VCaP (cell line): ENCODE measurements around the gene CLBA1.

Experiments used
- H3K27ac ChIP-seq: fragments of 450-650 bp; 2 replicates; pipeline ENCODE4 v1.5.1; 2017
- TF ChIP-seq, protein P1 (sequence below): fragments of 450-650 bp; conservative IDR thresholded peaks from 2 replicates; pipeline ENCODE4 v1.5.1; 2017; ENCODE audit warnings: mild to moderate bottlenecking, moderate library complexity

Gene CLBA1

DNA sequence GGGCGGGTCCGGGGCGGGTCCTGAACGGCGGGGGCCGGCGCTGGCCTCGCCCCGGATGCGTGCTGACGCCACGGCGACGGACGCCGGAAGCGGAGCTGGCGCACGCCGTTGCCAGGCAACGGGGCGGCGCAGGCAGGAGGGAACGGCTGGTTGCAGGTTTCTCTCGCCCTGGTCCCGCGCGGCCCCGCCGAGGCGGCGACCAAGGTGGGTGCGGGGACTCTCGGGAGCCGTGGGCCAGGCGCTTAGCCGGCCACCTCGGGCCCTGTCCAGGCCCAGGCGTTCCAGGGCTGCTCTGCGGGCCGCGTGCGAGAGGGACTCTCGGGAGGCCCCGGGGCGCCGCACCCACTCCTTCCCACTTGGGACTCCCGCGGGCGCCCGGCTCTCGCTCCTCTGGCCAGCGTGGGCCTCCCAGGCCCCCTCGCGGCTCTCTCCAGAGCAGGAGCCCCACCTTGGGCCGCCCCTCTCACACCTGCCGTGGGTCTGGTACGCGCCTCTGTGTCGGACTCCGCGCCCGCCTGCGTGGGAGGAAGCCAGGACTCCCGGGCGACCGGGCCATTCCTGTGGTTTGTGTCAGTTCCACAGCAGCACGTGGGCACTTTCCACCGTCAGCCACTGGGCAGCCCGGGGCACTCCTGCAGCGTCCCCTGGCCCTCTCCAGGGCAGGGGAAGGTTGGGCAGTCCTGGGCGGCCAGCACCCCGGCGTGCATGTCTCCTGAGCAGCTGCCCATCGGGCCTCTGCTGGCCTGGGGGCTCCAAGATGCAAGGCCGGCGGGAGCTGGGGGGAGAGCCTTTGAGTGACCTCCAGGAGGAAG, at the start of gene CLBA1:
TSS of gene CLBA1 (plus strand) at position 114 of the 812 bp plus-strand sequence. CDS start at position 758, 644 bp downstream.
- H3K27ac ChIP-seq = peak within 1 kb of the TSS; percentile 71
- TF ChIP-seq, protein P1, sequence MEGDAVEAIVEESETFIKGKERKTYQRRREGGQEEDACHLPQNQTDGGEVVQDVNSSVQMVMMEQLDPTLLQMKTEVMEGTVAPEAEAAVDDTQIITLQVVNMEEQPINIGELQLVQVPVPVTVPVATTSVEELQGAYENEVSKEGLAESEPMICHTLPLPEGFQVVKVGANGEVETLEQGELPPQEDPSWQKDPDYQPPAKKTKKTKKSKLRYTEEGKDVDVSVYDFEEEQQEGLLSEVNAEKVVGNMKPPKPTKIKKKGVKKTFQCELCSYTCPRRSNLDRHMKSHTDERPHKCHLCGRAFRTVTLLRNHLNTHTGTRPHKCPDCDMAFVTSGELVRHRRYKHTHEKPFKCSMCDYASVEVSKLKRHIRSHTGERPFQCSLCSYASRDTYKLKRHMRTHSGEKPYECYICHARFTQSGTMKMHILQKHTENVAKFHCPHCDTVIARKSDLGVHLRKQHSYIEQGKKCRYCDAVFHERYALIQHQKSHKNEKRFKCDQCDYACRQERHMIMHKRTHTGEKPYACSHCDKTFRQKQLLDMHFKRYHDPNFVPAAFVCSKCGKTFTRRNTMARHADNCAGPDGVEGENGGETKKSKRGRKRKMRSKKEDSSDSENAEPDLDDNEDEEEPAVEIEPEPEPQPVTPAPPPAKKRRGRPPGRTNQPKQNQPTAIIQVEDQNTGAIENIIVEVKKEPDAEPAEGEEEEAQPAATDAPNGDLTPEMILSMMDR = no peak

DNA sequence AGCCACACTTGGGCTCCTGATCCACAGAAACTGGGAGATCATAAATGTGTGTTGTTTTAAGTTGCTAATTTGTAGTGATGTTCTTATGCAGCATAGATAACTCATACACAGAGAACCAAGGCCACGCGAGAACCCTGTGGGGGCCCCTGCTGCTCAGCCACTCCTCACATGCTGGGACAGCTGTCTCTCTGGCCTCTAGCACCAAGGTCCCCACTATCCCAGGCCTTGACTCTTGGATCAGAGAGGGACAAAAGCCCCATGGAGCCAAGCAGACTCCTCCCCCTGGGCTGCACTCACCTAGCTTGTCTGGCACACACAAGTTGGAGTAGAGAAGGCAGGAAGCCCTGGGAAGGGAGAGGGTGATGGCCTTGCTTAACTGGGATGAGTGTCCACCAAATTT, 49.6 kb upstream of the CLBA1 start:
- H3K27ac ChIP-seq = no peak overlapping the region
- TF ChIP-seq, protein P1 = no peak

DNA sequence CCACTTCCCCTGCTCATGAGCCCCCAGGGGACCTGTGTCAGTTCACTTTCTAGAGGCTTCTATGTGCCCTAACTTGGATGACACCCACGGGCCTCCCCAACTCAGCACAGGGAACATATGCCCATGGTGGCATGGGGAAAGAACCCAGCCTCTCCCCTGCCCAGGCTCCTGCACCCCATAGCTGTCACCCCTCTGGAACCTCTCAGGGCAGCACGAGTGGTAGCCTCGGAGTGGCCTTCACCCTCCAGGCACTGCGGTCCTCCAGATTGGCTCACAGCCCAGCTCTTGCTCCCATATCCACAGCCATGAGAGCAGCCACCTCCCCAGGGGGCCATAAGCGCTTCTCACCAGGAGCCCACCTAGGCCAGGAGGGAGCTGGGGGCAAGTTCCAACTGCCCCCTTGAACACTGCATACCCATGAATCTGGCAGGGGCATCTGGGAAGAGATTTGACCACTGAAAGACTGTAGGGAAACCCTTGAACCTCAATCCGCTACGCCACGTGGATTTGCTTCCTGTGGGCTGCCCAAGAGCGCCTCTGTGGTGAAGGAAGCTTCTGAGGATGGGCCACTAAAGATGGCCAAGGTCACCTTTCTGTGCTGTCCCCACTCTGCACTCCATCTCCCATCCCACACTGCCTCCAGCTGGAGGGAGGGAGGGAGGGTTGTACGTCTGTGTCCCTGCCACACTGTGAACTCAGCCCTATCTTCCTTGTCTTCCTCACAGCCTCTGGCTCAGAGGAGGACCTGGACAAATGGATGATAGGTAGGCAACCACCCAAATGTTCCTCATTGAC, 49.0 kb upstream of the CLBA1 start:
- H3K27ac ChIP-seq = no peak overlapping the region
- TF ChIP-seq, protein P1 = no peak

- TF ChIP-seq, protein P1 = no peak
- no peak overlapping the region for H3K27ac ChIP-seq
Observed at GRCh38 chr14:104937161-104937560, 48.4 kb upstream of the CLBA1 start.

DNA sequence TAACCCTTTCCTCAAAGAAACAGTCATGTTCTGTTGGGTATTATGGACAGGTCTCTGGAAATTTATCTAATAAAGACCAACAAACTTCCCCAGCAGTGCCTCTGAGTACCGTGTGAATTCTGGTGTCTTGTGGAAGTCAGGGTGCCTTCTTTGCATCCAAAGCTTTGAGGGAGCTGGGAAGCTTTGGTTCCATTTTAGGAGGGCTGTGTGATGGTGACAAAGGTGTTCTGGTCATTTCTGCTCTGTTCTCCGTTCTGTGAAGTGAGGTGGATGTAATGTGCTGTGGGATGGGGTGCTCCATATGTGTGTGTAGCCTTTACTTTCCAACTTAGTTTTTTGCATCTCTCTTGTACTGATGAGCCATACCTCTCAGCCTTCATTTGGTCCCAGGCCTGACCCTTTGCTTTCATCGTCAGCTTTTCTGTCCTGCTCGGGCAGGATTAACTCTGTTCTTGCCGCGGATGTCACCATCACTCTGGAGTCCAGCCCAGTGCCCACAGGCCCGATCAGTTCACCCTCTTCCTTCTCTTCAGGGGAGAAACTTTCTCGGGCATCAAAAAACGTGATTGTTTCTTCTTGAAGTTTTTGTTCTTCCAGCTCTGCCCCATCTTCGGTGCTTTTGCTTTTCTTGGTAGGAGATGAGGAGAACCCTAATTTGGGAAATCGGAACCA, 47.8 kb upstream of the CLBA1 start:
- TF ChIP-seq, protein P1 = no peak
- no peak overlapping the region for H3K27ac ChIP-seq

- TF ChIP-seq, protein P1 = no peak
- no peak overlapping the region for H3K27ac ChIP-seq
Observed at GRCh38 chr14:104938436-104938835, 47.2 kb upstream of the CLBA1 start.

GRCh38 chr14:104938960-104939359, 46.6 kb upstream of the CLBA1 start:
- no peak overlapping the region for H3K27ac ChIP-seq
- TF ChIP-seq, protein P1 = no peak
